HG03354 (cell line): ENCODE data around the gene WDR45.
A peak's percentile ranks its signal among the peaks of the same experiment; 100 is the strongest.
"Not testable (repeated sequence)": the region's sequence is repeated elsewhere in the genome, so short reads cannot be mapped to it uniquely, and the experiment has no call there.

Experiments
- ATAC-seq: cut with Tn5 transposase; IDR thresholded peaks from one replicate; pipeline ENCODE4 v1.9.1; 2021; ENCODE audit warnings: mild to moderate bottlenecking; ENCODE audit not compliant: unreplicated experiment, poor library complexity, severe bottlenecking

Gene WDR45

GRCh38 chrX:49079489-49080428, at the start of gene WDR45:
Gene WDR45 (minus strand): TSS chrX:49079887. CDS start chrX:49078095, 1,792 bp downstream.
- ATAC-seq = peak; percentile 77

GRCh38 chrX:49129427-49129826, 49.7 kb upstream of the WDR45 start:
- ATAC-seq = no peak

GRCh38 chrX:49127742-49128258, 48.1 kb upstream of the WDR45 start:
- not testable (repeated sequence) for ATAC-seq

- ATAC-seq = no peak
These were observed 42.8 kb upstream of the WDR45 start for GRCh38 chrX:49122499-49122898.

GRCh38 chrX:49120091-49120490, 40.4 kb upstream of the WDR45 start:
- ATAC-seq = no peak

- ATAC-seq = no peak
These were observed 37.9 kb upstream of the WDR45 start for GRCh38 chrX:49117581-49117980.

- ATAC-seq = no peak
These were observed 37.0 kb upstream of the WDR45 start for GRCh38 chrX:49116716-49117115.

- ATAC-seq = no peak
These were observed 36.4 kb upstream of the WDR45 start for GRCh38 chrX:49116076-49116475.

GRCh38 chrX:49111791-49112190, 32.1 kb upstream of the WDR45 start:
- no peak for ATAC-seq

GRCh38 chrX:49110417-49110816, 30.7 kb upstream of the WDR45 start:
- ATAC-seq = no peak

GRCh38 chrX:49108641-49109040, 29.0 kb upstream of the WDR45 start:
- ATAC-seq = no peak

GRCh38 chrX:49106930-49107329, 27.2 kb upstream of the WDR45 start:
- no peak for ATAC-seq

GRCh38 chrX:49106296-49106695, 26.6 kb upstream of the WDR45 start:
- ATAC-seq = no peak

GRCh38 chrX:49103637-49104036, 23.9 kb upstream of the WDR45 start:
- ATAC-seq = no peak

GRCh38 chrX:49102190-49102589, 22.5 kb upstream of the WDR45 start:
- no peak for ATAC-seq

GRCh38 chrX:49101629-49101984, 21.9 kb upstream of the WDR45 start:
- peak; percentile 1 for ATAC-seq

- peak; percentile 93 for ATAC-seq
These were observed 21.3 kb upstream of the WDR45 start for GRCh38 chrX:49100704-49101628.

- ATAC-seq = no peak
These were observed 16.7 kb upstream of the WDR45 start for GRCh38 chrX:49096419-49096818.

GRCh38 chrX:49089553-49089952, 9.9 kb upstream of the WDR45 start:
- no peak for ATAC-seq

GRCh38 chrX:49082271-49082871, 2.7 kb upstream of the WDR45 start:
- no peak for ATAC-seq
